Measurements from ENCODE around the gene MARS1.

MARS1 gene

GRCh38 chr12:57465747-57466505 lies 21.9 kb upstream of the MARS1 start:
- Histone ChIP-seq H3K4me1 (peaks cover 15 to 63% (median 33%) of the 10 kb centered on the region in 10 experiments), H3K4me3 (no peak overlapping the region), H3K36me3 (peaks cover 8 to 38% (median 21%) of the 10 kb centered on the region in 11 experiments; a peak in 19 of 22 replicates), H3K9ac (no peak overlapping the region), H3K27ac (no peak overlapping the region), H3K9me3 (replicated peaks in 1 of 11) (no peaks in the 10 kb centered on the region), H4K20me1 (peaks cover 0 to 56% (median 4%) of the 10 kb centered on the region in 11 experiments; a peak in 10 of 22 replicates), H3K4me2 (peak overlapping the region in 7 of 11 experiments; percentile 5 to 27 (median 12); a peak in 5 of 22 replicates), H3K27me3 (peaks cover 4 to 12% (median 9%) of the 10 kb centered on the region in 11 experiments)
- no peak for TF ChIP-seq Cebpa-rat (IDR thresholded peaks at IDR 0.05)

DNA sequence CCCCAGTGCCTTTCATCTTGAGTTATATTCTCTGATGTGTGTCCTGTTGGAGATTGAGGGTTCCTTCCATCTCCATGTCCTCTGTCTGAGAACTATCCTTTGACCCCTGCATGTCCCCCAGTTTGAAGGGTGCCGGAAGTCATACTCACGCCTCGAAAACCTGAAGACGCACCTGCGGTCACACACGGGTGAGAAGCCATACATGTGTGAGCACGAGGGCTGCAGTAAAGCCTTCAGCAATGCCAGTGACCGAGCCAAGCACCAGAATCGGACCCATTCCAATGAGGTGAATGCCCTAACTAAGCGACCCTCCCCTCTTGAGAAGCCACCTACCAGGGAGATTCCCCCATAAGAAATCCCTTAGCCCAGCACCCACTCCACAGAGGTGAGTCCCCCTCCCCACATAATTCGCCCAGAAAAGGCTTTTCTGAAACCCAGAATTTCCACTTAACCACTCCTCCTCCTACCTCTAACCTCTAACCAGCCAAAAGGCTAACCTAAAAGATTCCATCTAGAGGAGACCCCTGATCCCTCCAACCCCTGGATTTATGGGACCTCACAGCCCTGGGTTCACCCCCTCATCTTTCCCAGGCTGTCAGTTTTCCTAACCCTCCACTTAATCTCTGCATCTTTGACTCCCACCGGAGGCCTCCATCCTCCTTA lies 20.5 kb upstream of the MARS1 start:
- no peak for TF ChIP-seq Cebpa-rat (IDR thresholded peaks at IDR 0.05)
- no peak overlapping the region for H3K9ac ChIP-seq
- H4K20me1 ChIP-seq = peaks cover 0 to 70% (median 0%) of the 10 kb centered on the region in 11 experiments; a peak in 8 of 22 replicates
- H3K9me3 ChIP-seq (replicated peaks in 1 of 11) = no peaks in the 10 kb centered on the region
- H3K4me2 ChIP-seq = no peak overlapping the region
- H3K4me1 ChIP-seq = peaks cover 10 to 72% (median 25%) of the 10 kb centered on the region in 10 experiments
- H3K4me3 ChIP-seq = no peak overlapping the region
- H3K27ac ChIP-seq = no peak overlapping the region
- no peaks in the 10 kb centered on the region; a peak in 1 of 22 replicates for H3K27me3 ChIP-seq
- peaks cover 8 to 52% (median 35%) of the 10 kb centered on the region in 11 experiments; a peak in 19 of 22 replicates for H3K36me3 ChIP-seq

DNA sequence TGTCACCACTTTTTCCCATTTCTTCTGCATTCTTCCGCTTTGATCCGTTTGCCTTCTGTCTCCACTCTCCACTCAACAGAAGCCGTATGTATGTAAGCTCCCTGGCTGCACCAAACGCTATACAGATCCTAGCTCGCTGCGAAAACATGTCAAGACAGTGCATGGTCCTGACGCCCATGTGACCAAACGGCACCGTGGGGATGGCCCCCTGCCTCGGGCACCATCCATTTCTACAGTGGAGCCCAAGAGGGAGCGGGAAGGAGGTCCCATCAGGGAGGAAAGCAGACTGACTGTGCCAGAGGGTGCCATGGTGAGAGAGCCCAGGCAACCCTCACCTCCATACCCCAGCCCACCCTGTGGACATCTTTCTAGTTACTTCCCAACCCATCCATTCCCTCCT lies 20.0 kb upstream of the MARS1 start:
- no peak overlapping the region for H3K4me3 ChIP-seq
- no peak overlapping the region for H3K4me2 ChIP-seq
- no peaks in the 10 kb centered on the region for H3K9me3 ChIP-seq (replicated peaks in 1 of 11)
- no peaks in the 10 kb centered on the region; a peak in 1 of 22 replicates for H3K27me3 ChIP-seq
- H3K27ac ChIP-seq = no peak overlapping the region
- no peak overlapping the region for H3K9ac ChIP-seq
- peaks cover 8 to 58% (median 41%) of the 10 kb centered on the region in 11 experiments; a peak in 19 of 22 replicates for H3K36me3 ChIP-seq
- H3K4me1 ChIP-seq = peaks cover 5 to 72% (median 20%) of the 10 kb centered on the region in 10 experiments
- TF ChIP-seq Cebpa-rat (IDR thresholded peaks at IDR 0.05) = no peak
- peaks cover 0 to 76% (median 0%) of the 10 kb centered on the region in 11 experiments; a peak in 8 of 22 replicates for H4K20me1 ChIP-seq

- Histone ChIP-seq H3K27ac (no peak overlapping the region), H4K20me1 (peaks cover 0 to 92% (median 14%) of the 10 kb centered on the region in 11 experiments; a peak in 10 of 22 replicates), H3K4me1 (peaks cover 0 to 71% (median 14%) of the 10 kb centered on the region in 10 experiments; a peak in 13 of 20 replicates), H3K9ac (no peak overlapping the region), H3K9me3 (replicated peaks in 1 of 11) (no peaks in the 10 kb centered on the region), H3K4me2 (no peak overlapping the region), H3K36me3 (peaks cover 15 to 74% (median 57%) of the 10 kb centered on the region in 11 experiments; a peak in 19 of 22 replicates), H3K4me3 (no peak overlapping the region), H3K27me3 (no peaks in the 10 kb centered on the region)
- no peak for TF ChIP-seq Cebpa-rat (IDR thresholded peaks at IDR 0.05)
Measured at GRCh38 chr12:57469296-57470164, 18.3 kb upstream of the MARS1 start.

DNA sequence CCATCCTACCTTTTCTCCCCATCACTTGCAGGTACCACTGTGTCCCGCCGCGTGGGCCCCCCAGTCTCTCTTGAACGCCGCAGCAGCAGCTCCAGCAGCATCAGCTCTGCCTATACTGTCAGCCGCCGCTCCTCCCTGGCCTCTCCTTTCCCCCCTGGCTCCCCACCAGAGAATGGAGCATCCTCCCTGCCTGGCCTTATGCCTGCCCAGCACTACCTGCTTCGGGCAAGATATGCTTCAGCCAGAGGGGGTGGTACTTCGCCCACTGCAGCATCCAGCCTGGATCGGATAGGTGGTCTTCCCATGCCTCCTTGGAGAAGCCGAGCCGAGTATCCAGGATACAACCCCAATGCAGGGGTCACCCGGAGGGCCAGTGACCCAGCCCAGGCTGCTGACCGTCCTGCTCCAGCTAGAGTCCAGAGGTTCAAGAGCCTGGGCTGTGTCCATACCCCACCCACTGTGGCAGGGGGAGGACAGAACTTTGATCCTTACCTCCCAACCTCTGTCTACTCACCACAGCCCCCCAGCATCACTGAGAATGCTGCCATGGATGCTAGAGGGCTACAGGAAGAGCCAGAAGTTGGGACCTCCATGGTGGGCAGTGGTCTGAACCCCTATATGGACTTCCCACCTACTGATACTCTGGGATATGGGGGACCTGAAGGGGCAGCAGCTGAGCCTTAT lies 17.4 kb upstream of the MARS1 start:
- H3K9me3 ChIP-seq (replicated peaks in 1 of 11) = no peaks in the 10 kb centered on the region
- peaks cover 24 to 83% (median 66%) of the 10 kb centered on the region in 11 experiments; a peak in 19 of 22 replicates for H3K36me3 ChIP-seq
- H3K27me3 ChIP-seq = no peaks in the 10 kb centered on the region; a peak in 1 of 22 replicates
- H3K27ac ChIP-seq = no peak overlapping the region
- peaks cover 0 to 100% (median 18%) of the 10 kb centered on the region in 11 experiments; a peak in 11 of 22 replicates for H4K20me1 ChIP-seq
- 0 out of 22 replicates have a peak overlapping the region, but pooled peaks of 1 of the 11 experiments have one; percentile 4 for H3K9ac ChIP-seq
- no peak for TF ChIP-seq Cebpa-rat (IDR thresholded peaks at IDR 0.05)
- peak overlapping the region in 2 of 11 experiments; percentile 2 to 9; a peak in 1 of 22 replicates for H3K4me2 ChIP-seq
- H3K4me3 ChIP-seq = no peak overlapping the region
- peaks cover 3 to 74% (median 22%) of the 10 kb centered on the region in 10 experiments; a peak in 18 of 20 replicates for H3K4me1 ChIP-seq

DNA sequence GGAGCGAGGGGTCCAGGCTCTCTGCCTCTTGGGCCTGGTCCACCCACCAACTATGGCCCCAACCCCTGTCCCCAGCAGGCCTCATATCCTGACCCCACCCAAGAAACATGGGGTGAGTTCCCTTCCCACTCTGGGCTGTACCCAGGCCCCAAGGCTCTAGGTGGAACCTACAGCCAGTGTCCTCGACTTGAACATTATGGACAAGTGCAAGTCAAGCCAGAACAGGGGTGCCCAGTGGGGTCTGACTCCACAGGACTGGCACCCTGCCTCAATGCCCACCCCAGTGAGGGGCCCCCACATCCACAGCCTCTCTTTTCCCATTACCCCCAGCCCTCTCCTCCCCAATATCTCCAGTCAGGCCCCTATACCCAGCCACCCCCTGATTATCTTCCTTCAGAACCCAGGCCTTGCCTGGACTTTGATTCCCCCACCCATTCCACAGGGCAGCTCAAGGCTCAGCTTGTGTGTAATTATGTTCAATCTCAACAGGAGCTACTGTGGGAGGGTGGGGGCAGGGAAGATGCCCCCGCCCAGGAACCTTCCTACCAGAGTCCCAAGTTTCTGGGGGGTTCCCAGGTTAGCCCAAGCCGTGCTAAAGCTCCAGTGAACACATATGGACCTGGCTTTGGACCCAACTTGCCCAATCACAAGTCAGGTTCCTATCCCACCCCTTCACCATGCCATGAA lies 16.8 kb upstream of the MARS1 start:
- no peak overlapping the region for H3K4me3 ChIP-seq

DNA sequence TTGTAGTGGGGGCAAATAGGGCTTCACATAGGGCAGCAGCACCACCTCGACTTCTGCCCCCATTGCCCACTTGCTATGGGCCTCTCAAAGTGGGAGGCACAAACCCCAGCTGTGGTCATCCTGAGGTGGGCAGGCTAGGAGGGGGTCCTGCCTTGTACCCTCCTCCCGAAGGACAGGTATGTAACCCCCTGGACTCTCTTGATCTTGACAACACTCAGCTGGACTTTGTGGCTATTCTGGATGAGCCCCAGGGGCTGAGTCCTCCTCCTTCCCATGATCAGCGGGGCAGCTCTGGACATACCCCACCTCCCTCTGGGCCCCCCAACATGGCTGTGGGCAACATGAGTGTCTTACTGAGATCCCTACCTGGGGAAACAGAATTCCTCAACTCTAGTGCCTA lies 16.2 kb upstream of the MARS1 start:
- TF ChIP-seq Cebpa-rat (IDR thresholded peaks at IDR 0.05) = no peak
- Histone ChIP-seq H3K9ac (peak overlapping the region in 1 of 11 experiments; percentile 29; a peak in 1 of 22 replicates), H3K36me3 (peaks cover 24 to 87% (median 68%) of the 10 kb centered on the region in 11 experiments; a peak in 19 of 22 replicates), H3K4me3 (no peak overlapping the region), H3K27ac (no peak overlapping the region), H3K9me3 (replicated peaks in 1 of 11) (no peaks in the 10 kb centered on the region), H3K27me3 (no peaks in the 10 kb centered on the region; a peak in 3 of 22 replicates), H3K4me1 (peaks cover 15 to 71% (median 30%) of the 10 kb centered on the region in 10 experiments), H4K20me1 (peaks cover 0 to 94% (median 18%) of the 10 kb centered on the region in 11 experiments; a peak in 11 of 22 replicates), H3K4me2 (peak overlapping the region in 3 of 11 experiments; percentile 23 to 97 (median 42); a peak in 4 of 22 replicates)

More for the DNA sequence above, 16.8 kb upstream of the MARS1 start:
- Histone ChIP-seq H4K20me1 (peaks cover 0 to 99% (median 18%) of the 10 kb centered on the region in 11 experiments; a peak in 11 of 22 replicates), H3K4me2 (peak overlapping the region in 3 of 11 experiments; percentile 23 to 97 (median 42); a peak in 2 of 22 replicates), H3K27ac (no peak overlapping the region), H3K4me1 (peaks cover 9 to 74% (median 25%) of the 10 kb centered on the region in 10 experiments), H3K9ac (peak overlapping the region in 2 of 11 experiments; percentile 4 to 29; a peak in 1 of 22 replicates), H3K27me3 (no peaks in the 10 kb centered on the region; a peak in 3 of 22 replicates), H3K9me3 (replicated peaks in 1 of 11) (no peaks in the 10 kb centered on the region), H3K36me3 (peaks cover 24 to 87% (median 68%) of the 10 kb centered on the region in 11 experiments; a peak in 19 of 22 replicates)
- no peak for TF ChIP-seq Cebpa-rat (IDR thresholded peaks at IDR 0.05)
